Measurements from ENCODE around the gene PARD3. TPM values are rescaled to one million over a fixed set of nuclear protein-coding genes. Genes with fewer than 3 reads are reported as not detected.

Gene PARD3
- total RNA-seq, 1 experiment from 2014 or later, result 57.4 TPM

- BruUV-seq (replicated peaks), result no TSS peak
- no peak for TF ChIP-seq CTCF (conservative IDR thresholded peaks at IDR 0.05)
- no peak for TF ChIP-seq EZH2 (IDR thresholded peaks at IDR 0.05; ENCODE audit: low read depth)
- H3K9me2 ChIP-seq (ENCODE audit: insufficient read depth), result no peaks in the 10 kb centered on the region
- H3K36me3 ChIP-seq (ENCODE audit: low read depth), result no peaks in the 10 kb centered on the region
- H3F3A ChIP-seq (ENCODE audit: insufficient read depth, low read depth), result peaks cover 15% of the 10 kb centered on the region; the same call in 1 of the 2 replicates
- H3K27ac ChIP-seq, result no peak overlapping the region
- CTCF ChIA-PET, result no interaction called here
- H3K79me2 ChIP-seq (ENCODE audit: low read depth), result peaks cover 51% of the 10 kb centered on the region
- H3K4me3 ChIP-seq, result no peak overlapping the region
- H3K4me1 ChIP-seq (replicated peaks; ENCODE audit: insufficient read depth), result peaks cover 33% of the 10 kb centered on the region
- DNase-seq, result no peak
- POLR2A ChIA-PET (ENCODE audit: unreplicated experiment), result interaction anchor here (0.6 to 0.7 kb wide), 2 partner anchors 1211 to 1732 kb away, joined by 4 to 7 read pairs; no protein-coding TSS in a partner anchor
- no peak overlapping the region for H3K4me2 ChIP-seq
- no peaks in the 10 kb centered on the region for H4K20me1 ChIP-seq (ENCODE audit: insufficient read depth)
- H3K9me3 ChIP-seq (ENCODE audit: insufficient read depth, low read depth), result no peaks in the 10 kb centered on the region
- H3K27me3 ChIP-seq (ENCODE audit: insufficient read depth, low read depth), result no peaks in the 10 kb centered on the region
- intact Hi-C loops (cut with micrococcal nuclease; ENCODE audit: unreplicated experiment), result no loop called here
- H2AFZ ChIP-seq, result no peak overlapping the region
Observed at GRCh38 chr10:34523017-34523767, 291.9 kb downstream of the PARD3 start.

- no TSS peak for BruUV-seq (replicated peaks)
- Histone ChIP-seq H3K27me3 (ENCODE audit: insufficient read depth, low read depth) (no peaks in the 10 kb centered on the region), H3K79me2 (ENCODE audit: low read depth) (peaks cover 48% of the 10 kb centered on the region), H3K4me1 (replicated peaks; ENCODE audit: insufficient read depth) (peaks cover 26% of the 10 kb centered on the region), H3K4me2 (no peak overlapping the region), H3K4me3 (no peak overlapping the region), H3F3A (ENCODE audit: insufficient read depth, low read depth) (peaks cover 10% of the 10 kb centered on the region; the same call in 1 of the 2 replicates), H2AFZ (no peak overlapping the region), H3K9me2 (ENCODE audit: insufficient read depth) (no peaks in the 10 kb centered on the region), H3K36me3 (ENCODE audit: low read depth) (no peaks in the 10 kb centered on the region), H3K9me3 (ENCODE audit: insufficient read depth, low read depth) (no peaks in the 10 kb centered on the region), H4K20me1 (ENCODE audit: insufficient read depth) (no peaks in the 10 kb centered on the region), H3K27ac (no peak overlapping the region)
- POLR2A ChIA-PET (ENCODE audit: unreplicated experiment), result no interaction called here
- TF ChIP-seq EZH2 (IDR thresholded peaks at IDR 0.05; ENCODE audit: low read depth) (no peak), CTCF (conservative IDR thresholded peaks at IDR 0.05) (no peak)
- no peak for DNase-seq
- CTCF ChIA-PET, result no interaction called here
- intact Hi-C loops (cut with micrococcal nuclease; ENCODE audit: unreplicated experiment), result no loop called here
Observed at GRCh38 chr10:34522546-34522945, 292.6 kb downstream of the PARD3 start.

- no peaks in the 10 kb centered on the region for H3K36me3 ChIP-seq (ENCODE audit: low read depth)
- peaks cover 31% of the 10 kb centered on the region for H3K79me2 ChIP-seq (ENCODE audit: low read depth)
- H4K20me1 ChIP-seq (ENCODE audit: insufficient read depth), result no peaks in the 10 kb centered on the region
- no peaks in the 10 kb centered on the region for H3K9me2 ChIP-seq (ENCODE audit: insufficient read depth)
- H3K4me2 ChIP-seq, result 0 out of 2 replicates have a peak overlapping the region, but pooled peaks have one; percentile 15
- no peaks in the 10 kb centered on the region for H3K27me3 ChIP-seq (ENCODE audit: insufficient read depth, low read depth)
- 0 out of 2 replicates have a peak, but pooled peaks cover 3% of the 10 kb centered on the region for H3F3A ChIP-seq (ENCODE audit: insufficient read depth, low read depth)
- CTCF ChIA-PET, result interaction anchor here (0.7 kb wide), 1 partner anchor 395 kb away, joined by 16 read pairs; no protein-coding TSS in a partner anchor
- intact Hi-C loops (cut with micrococcal nuclease; ENCODE audit: unreplicated experiment), result no loop called here
- DNase-seq, result no peak
- no peaks in the 10 kb centered on the region for H3K9me3 ChIP-seq (ENCODE audit: insufficient read depth, low read depth)
- H2AFZ ChIP-seq, result no peak overlapping the region
- TF ChIP-seq EZH2 (IDR thresholded peaks at IDR 0.05; ENCODE audit: low read depth), result no peak
- TF ChIP-seq CTCF (conservative IDR thresholded peaks at IDR 0.05), result no peak
- peaks cover 13% of the 10 kb centered on the region for H3K4me1 ChIP-seq (replicated peaks; ENCODE audit: insufficient read depth)
- H3K27ac ChIP-seq, result 0 out of 2 replicates have a peak overlapping the region, but pooled peaks have one; percentile 32
- no TSS peak for BruUV-seq (replicated peaks)
- POLR2A ChIA-PET (ENCODE audit: unreplicated experiment), result no interaction called here
- no peak overlapping the region for H3K4me3 ChIP-seq
Observed at GRCh38 chr10:34520510-34520909, 294.6 kb downstream of the PARD3 start.
